GM10266 (cell line): ENCODE measurements around the gene DNLZ.
A peak's percentile ranks its signal among the peaks of the same experiment; 100 is the strongest.

Experiments used
- DNase-seq: peaks from one replicate; pipeline ENCODE4 v3.0.0; 2012; ENCODE audit errors: extremely low spot score
- TF ChIP-seq, protein P1 (sequence below): IDR thresholded peaks from 2 replicates; pipeline ENCODE4 v1.5.1; 2012; ENCODE audit warnings: mild to moderate bottlenecking, low read depth; ENCODE audit not compliant: control insufficient read depth, insufficient read depth; ENCODE audit errors: missing control alignments

Gene DNLZ

DNA sequence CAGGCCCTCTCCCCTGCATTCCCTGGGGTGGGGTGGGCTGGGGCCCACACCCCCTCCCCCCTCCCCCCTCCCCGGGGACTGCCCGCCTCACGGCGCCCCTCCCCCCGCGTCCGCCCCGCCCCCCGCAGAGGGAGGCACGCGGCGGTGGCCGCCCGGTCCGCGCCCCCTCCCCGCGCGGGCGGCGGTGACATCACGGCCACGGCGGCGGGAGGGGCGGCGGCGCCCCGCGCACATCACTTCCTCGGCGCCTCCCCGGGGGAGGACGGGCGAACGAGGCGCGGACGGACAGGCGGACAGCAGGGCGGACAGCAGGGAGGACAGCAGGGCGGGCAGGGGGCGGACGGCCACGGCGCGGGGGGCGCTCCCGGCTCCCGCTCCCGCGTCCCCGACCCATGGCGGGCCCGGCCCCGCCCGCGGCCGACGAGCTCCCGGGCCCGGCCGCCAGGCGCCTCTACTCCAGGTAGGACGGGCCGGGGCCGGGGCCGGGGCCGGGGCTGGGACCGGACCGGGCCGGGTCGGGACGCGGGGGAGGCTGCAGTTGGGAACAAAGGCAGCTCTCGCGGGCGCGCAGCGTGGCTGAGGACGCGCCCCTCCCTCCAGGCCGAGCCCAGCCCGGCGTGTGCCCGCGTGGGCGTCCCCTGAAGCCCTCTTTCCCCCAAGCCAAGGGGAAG is 36.1 kb downstream of the DNLZ start, which contains the start of gene GPSM1:
TSS of gene GPSM1 (plus strand) at position 236 of the 671 bp plus-strand sequence. CDS start at position 393, 157 bp downstream.
- DNase-seq = peak; percentile 70
- TF ChIP-seq, protein P1, sequence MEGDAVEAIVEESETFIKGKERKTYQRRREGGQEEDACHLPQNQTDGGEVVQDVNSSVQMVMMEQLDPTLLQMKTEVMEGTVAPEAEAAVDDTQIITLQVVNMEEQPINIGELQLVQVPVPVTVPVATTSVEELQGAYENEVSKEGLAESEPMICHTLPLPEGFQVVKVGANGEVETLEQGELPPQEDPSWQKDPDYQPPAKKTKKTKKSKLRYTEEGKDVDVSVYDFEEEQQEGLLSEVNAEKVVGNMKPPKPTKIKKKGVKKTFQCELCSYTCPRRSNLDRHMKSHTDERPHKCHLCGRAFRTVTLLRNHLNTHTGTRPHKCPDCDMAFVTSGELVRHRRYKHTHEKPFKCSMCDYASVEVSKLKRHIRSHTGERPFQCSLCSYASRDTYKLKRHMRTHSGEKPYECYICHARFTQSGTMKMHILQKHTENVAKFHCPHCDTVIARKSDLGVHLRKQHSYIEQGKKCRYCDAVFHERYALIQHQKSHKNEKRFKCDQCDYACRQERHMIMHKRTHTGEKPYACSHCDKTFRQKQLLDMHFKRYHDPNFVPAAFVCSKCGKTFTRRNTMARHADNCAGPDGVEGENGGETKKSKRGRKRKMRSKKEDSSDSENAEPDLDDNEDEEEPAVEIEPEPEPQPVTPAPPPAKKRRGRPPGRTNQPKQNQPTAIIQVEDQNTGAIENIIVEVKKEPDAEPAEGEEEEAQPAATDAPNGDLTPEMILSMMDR = no peak

DNA sequence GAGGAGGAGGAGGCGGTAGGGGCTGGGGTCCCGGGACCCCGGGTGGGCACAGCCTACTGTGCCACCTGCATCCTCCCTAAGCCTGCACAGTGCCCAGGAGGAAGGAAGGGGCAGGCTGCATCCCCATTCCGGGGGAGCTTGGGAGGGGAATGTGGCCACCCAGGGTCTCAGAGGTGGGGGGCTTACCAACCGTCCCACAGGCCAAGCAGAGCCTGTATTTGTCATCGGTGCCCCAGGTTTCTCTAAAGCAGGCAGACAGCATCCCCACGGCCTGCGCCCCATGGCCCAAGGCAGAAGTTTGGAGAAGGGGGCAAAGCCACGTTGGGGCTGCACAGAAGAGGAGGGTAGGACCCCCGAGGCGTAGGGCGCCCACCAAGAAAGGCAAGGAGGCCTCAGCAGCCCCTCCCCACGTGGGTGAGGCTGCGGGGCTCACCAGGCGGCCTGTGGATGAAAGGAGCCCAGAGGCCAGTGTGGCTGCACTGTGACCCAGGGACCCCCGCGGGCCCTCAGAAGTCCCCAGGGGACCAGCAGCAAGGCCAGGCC is 36.7 kb downstream of the DNLZ start:
- TF ChIP-seq, protein P1 = no peak
- DNase-seq = no peak

DNA sequence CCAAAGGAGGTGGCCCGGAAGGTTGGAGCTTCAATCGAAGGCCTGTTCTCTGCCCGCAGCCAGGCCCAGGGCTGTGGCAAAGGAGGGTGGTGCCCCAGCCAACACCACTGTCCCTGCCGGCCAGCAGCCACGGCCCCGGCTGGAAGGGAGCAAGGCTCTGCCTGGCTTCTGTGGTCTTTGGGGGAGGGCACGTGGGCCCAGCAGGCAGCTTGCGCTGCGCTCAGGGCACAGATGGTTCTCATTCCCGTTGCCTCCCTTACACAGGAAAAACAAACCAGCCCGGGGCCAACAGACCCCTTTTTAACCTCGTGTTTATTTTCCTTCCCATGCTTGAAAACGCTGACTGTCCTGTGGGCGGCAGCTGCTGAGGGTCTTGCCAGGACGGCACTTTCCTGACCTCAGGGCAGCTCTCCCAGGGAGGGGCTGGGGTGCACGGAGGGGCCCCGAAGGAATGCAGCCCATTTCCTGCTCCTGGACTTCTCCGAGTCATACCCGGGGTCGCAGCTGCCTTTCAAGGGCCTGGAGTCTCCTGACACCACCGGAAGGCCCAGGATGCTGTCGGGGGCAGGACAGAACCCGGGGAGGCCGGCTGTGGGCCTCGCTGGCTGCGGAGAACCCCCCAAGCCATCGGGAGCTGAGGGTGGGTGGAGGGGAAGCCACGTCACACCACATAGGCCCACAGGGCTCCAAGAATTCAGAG is 37.3 kb downstream of the DNLZ start:
- TF ChIP-seq, protein P1 = no peak
- no peak for DNase-seq

DNA sequence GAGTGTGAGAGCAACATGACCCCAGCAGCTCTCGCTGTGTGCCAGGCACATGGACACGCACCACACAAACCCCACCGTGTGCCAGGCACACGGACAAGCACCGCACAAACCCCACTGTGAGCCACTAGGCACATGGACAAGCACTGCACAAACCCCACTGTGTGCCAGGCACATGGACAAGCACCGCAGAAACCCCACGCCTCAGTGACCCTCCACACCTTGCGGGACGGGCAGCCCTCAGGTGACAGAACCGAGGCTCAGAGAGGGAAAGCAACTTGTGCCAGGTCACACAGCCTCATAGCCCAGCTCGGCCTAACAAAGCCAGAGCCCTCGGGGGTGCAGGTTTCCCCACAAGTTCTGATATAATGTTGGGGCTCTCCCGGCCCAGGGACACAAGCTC is 38.2 kb downstream of the DNLZ start:
- TF ChIP-seq, protein P1 = no peak
- DNase-seq = no peak

DNA sequence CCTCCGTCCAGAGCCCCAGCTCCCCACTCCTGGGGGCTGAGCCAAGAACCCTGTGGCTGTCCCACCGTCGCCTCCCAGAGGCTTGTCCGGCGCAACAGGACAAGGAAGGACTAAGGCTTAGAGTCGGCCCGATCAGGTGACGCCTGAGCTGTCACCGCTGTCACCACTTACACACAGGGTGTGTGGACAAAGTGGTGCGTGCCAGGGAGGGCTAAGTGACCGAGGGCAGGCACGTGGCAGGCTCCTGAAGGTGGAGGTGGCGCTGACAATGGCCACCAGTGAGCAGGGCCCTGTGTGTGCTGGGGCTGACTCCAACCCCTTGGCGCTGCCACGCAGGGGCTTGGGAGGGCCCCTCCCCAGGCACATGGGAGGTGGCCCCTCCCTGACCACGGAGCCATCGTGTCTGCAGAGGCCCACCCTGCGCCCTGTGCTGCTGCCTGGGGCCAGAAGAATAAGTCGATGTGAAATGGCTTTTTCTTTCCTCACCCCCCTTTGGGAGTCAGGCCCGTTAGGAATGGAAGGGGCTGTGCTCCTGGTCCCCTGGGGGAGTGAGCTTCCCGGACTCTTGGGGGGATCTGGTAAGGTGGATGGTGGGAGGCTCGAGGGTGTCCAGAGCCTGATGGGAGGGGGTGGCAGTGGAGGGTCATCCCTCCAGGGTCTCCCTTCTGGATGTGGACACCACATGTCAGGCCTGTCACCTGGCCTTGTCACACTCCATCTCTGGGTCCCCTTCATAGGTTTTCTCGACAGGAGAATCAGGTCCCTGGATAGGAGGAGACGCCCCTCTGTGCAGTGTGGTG is 38.8 kb downstream of the DNLZ start:
- TF ChIP-seq, protein P1 = no peak
- no peak for DNase-seq

DNA sequence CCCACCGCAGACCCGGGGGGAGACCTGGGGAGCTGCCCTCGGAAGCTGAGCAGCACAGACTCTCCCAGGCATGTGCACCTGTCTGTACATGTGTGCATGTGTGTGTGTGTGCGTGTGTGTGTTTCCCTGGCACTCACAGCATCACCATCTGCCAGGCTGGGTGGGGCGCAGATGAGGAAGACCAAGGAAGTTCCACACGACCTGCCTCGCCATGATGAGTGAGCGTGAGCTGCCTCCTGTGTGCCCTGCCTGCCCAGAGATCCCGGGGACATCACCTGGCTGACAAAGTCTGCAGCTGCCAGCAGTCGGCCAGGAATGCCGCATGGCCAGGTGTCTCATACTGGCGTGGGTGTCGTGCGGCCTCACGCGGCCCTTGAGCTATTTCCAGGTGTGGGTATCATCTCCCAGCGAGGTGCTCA is 40.2 kb downstream of the DNLZ start:
- TF ChIP-seq, protein P1 = no peak
- no peak for DNase-seq
